HG02852 (cell line): ENCODE measurements around the gene MFSD6L.
"Not testable (repeated sequence)": the region's sequence is repeated elsewhere in the genome, so short reads cannot be mapped to it uniquely, and the experiment has no call there.

Experiments used
- ATAC-seq: cut with Tn5 transposase; IDR thresholded peaks from one replicate; pipeline ENCODE4 v1.9.1; 2021; ENCODE audit warnings: mild to moderate bottlenecking, moderate library complexity; ENCODE audit not compliant: unreplicated experiment

MFSD6L gene

DNA sequence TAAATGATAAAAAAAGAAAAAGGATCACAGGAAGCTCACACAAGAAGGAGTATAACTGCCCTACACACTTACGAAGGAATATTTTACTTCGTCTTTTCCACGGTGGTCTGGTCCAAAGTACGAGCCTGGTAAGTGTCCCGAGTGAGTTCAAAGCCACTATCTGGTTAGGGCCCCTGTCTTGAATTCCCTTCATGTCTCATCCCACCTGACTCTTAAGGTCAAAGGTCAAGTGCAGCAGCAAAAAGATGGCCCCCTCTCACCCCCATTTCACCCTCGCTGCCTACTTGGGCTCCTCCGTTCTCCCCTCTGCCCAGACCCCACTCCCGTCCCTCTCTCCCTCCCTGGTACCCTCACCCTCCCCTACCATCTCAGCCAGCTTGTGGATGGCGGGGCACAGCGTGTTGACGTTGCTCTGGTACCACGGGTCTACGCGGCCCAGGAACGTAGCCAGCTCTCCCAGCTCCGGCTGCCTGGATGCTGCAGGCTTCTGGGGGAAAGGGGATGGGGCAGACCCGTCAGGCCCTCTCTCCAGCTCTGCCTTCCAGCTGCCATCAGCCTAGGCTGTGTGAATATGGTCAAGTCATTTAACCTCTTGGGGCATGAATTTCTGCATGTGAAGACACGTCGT is 27.8 kb upstream of the MFSD6L start:
- no peak for ATAC-seq

DNA sequence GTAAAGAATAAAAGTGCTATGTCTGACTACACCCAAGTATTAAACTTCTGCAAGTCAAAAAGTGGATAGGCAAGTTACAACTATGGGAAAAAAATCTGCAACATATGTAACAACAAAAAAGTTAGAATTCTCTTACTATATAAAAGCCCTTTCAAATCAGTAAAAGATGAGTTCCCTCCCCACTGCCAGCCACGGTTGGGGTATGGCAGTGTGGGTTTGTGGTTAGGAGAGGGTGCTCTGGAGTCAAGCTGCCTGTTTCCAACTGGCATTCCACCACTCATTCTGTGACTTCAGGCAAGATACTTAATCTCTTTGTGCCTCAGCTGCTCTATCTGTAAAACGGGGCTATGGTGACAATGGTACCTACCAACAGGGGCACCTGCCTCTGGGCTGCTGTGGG is 26.6 kb upstream of the MFSD6L start:
- no peak for ATAC-seq

DNA sequence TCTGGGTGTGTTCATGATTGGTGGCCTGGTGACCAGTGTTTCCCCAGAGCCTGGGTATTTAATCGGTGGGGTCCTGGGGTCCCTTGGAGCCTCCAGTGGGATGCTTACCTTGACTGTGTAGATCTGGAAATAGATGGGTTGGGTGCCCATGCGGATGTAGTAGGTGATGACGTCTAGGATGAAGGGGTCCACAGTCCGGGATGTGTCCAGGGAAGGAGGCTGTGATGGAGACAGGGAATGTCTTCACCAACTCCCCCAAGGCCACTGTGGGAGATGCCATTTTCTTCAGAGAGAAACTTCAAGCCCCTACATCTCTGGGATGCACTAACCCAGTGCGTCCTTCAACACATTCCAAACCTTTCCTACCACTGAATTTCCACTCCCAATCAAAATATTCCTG is 24.1 kb upstream of the MFSD6L start:
- ATAC-seq, result no peak

DNA sequence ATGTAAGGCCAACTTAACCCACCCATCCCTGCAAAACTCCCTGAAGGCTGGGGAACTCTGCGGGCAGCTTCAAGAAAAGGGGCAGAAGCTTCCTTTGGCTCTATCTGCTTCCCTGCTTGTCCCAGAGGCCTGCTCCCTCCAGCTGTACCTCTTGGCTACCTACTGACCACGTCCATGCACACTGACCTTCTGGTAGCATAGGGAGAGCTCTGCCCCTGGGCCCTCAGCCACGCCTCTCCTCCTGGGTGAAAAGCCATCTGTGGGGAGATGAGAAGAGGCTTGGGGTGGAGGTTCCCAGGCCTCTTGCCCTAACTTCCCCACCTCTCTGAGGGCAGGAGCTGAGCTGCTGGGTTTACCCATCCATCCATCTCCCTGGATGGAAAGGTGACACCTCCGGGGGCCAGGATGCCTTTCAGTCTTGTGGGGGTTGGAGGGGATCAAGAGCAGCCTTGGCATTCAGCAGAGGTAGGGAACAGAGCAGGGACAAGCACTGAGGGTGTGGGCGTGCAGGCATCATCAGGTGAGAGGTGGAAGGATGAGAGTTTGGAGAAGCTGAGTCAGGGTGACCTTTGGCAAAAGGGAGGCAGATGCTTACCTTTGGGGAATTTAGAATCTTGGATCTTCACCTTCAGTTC is 23.4 kb upstream of the MFSD6L start:
- no peak for ATAC-seq

DNA sequence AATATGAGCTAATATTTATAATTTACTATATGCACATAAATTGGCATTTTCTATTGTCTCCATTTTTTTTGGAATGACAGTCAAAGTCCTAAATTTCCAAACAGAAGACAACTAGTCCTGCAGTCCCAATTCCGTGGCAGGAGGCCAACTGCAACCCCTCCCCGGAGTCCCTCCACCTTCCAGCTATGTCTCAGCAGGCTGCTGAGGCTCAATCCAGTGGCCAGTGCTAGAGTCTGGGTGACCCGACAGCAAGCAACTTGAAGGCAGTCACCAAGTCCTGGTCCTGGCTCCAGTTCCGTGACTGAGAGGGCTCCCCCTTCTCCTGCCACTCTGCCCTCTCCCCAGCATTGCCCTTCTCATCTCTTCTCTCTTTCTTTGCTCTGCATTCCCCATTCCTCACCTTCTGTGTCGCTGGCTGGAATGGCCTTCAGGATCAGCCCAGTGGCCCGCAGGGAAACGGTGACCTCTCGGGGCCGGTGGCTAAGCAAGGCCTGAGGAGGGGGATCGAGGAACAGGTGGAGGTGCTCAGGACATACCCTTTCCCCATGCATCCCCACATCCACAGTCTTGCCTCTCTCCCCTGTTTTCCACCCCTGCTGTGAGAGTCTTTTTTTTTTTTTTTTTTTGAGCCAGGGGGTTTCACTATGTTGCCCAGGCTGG is 22.4 kb upstream of the MFSD6L start:
- no peak for ATAC-seq

DNA sequence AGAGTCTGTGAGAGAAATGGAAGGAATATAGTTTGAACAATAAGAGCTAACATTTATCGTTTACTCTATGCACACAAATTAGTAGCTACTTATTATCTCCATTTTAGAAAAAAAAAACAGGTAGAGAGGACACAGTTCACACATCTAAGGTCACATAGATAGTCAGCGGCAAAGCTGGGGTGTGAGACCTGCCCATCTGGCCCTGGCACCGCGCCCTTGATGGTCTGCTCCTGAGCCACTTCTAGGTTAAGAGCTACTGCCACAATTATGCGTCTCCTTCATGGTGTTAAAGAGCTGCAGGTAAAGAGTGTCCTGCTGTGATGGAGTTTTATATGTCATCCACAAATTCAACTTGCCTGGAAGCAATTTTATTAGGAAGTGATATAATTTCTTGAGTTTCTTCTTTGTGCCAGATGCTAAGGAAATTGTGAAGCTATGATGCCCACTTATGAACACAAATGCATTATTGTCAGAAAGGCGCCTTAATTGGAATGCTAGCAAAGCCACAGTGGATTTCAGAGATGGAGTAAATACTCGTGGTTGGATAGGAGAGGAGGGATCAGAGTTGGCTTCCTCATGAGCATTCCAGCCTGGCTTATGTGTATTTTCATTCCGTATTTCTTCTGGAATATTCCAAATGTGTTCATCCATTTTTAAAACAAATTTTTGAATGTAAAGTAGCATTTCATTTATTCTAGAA is 21.3 kb upstream of the MFSD6L start:
- ATAC-seq, result no peak

DNA sequence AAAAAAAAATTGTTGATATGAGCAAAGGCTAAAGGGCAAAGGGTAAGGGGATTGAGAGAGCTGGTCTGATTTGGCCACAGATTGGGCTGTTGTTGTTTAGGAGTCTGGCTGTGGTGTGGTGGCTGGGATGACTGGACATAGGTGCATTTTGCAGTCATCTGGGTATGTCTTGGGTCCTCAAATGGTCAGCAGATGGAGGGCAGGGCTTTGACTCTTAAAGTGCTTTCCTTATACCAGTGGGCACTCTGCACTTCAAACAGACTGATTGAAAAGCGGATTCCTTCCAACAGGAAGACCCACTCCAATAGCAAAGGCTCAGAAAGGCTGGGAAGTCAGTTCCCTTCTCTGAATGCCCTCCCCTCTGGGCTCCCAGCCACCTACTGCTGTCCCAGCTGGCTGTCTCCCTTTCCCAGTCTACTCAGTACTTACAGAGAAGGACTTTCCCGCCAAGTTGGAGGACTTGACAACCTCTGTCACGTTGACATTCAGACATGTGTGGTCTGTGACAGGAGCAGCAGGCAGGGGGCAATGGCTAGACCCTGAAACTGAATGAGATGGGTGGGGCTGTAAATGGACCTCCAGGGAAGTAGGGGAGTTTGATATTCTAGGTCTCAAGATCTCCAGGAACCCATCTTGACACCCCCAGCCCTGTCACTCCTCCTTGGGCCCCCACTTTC is 19.6 kb upstream of the MFSD6L start:
- no peak for ATAC-seq

DNA sequence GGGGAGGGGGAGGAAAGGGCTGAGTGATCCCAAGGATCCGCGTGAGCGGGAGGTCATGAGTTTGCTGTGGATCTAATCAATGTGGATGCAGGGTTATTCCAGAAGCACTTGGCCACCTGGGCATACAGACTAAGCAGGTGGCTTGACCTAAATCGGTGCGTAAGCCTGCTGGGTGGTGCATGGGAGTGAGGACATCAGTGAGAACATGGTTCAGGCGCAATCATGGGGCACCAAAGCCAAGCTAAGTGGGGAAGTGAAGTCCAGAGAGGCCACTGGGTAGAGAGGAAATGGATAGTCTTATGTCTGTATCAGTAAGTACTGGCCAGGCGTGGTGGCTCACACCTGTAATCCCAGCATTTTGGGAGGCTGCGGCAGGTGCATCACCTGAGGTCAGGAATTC is 18.9 kb upstream of the MFSD6L start:
- ATAC-seq, result no peak

DNA sequence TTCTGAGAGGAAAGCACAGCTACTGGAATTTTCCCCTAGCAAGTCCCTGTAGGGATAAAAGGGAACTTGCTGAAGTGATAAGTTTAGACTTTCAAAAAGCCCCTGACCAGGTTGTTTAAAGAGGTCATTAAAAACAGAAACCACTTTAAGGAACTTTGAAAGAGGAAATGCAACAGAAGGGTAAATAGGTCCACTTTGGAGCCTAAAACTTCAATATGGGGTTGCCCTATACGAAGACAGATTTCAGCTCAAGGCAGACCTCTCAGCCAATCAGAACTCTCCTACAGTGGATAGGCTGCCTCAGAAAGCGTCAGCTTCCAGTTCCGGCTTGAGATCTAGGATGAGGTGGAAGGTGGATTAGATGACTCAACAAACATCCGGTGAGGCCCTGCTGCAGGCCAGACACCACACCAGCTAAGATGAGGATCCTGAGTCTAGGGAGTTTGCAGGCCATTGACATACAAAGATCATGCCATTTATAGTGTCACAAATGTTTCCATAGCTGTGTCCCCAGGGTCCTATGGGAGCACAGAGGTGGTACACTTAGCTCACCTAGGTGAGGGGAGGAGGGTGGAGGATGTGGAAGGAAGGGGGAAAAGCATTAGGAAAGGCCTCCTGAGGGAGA is 7.9 kb upstream of the MFSD6L start:
- ATAC-seq, result peak; percentile 87

DNA sequence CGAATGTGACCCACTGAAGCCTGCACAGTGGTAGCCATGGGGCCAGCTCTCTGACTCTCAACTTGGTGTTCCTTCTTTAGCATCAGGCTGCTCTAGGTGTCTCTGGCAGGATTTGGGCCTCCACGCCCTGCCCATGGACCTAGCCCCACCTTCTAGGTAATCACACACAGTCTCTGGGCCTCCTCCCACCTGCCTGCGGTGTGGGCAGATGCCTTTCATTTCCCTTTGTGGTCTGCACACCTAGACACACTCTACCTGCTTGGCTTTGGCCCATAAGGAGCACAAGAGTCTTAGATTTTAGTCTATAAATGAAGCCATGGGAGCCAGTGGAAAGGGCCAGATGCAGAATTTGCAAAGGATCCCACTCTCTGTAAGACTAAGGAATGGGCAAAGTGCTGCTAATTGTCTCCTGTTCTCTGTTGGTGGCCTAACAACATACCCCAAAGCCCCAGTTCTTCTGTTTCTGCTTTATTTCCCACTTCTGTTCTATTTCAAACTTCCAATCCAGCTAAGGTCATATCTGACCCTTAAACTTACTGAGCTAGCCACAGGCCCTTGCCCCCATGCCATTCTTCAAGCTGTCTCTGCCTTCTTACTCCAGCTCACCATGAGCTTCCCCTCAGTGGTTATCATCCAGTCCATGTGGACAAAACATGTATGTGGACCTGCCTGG is 7.2 kb upstream of the MFSD6L start:
- ATAC-seq, result no peak

DNA sequence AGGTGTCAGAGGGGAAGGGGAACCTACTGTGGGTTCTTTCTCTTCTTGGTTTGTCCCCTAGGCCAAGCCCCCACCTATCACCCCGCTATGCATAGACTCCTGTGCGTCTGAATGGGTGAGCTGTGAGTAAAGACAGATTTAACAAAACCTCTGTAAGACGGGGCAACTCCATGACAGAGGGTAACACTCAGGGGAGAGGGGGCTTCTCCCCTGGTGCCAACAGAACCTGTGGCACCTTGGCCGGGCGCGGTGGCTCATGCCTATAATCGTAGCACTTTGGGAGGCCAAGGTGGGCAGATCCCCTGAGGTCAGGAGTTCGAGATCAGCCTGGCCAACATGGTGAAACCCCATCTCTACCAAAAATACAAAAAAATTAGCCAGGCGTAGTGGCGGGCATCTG is 6.2 kb upstream of the MFSD6L start:
- ATAC-seq, result not testable (repeated sequence)

DNA sequence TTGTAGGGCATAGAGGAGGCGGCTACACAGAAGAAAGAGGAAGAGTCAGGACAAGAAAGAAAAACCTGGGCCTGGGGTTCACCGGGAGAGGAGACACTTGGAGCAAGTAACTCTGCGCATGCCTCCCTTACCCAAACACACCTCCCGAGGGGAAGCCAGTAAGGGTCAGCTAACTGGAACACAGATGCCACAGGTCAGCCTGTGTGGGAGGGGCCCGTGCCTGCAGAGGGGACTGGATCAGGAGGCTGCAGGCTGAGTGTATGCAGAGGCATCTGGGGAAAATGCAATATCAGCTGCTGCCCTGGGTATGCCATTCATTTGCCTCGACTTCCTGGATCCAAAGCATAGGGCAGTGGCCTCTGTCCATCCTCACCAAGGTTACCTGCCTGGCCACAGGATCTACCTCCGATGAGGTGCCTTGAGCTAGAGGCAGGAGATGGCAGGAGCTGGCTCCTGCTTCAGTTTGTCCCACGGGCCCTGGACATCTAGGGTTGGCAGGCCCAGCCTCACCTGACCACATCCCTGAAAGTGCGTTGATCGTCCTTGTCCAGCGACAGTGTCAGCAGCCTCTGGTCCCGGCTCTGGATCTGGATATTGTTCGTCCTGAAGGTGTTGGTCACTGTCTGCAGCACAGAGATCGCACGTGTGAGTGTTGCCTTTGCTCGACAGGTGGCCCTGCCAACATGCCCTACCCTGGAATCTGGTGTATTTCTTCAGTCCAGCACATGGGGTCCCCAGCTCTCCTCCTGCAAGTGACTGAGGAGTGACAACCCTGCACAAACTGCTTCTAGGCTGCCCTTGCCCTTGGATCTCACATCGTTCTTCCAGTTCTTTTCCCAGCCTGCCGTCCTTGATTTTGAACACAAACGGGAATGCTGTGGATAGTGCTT is 4.6 kb upstream of the MFSD6L start:
- no peak for ATAC-seq

DNA sequence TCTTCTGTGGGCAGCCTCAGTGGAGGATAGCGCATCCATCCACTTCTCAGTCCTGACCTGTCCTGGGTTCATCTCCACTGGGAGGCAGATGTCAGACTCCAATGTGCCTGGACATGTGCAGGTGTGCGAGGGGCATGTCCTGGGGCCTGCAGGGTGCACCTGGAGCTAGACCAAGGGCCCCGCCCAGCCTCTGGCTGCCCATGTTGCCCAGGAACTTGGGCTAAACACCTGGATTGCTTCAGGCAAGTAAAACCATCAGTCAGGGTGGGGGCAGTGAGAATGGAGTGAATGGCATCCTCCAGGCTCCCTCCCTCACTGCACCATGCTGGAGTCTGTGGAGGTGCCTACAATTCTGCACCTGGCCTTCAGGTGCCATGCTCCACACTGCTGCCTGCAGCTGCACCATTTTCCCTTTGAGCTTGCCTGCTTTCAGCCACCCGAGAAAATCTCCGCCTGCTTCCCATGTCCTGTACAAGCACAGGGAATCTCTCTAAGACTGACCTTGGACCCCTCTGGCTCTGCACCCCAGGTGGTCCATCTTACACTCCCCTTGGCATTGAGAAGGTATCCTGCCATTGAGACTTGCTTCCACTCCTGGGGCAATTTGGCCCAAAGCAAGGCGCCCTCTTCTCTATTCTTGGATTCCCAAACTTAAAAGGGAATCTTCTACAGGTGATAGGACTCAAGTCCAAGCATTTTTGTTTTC is 2.1 kb upstream of the MFSD6L start:
- ATAC-seq, result no peak

DNA sequence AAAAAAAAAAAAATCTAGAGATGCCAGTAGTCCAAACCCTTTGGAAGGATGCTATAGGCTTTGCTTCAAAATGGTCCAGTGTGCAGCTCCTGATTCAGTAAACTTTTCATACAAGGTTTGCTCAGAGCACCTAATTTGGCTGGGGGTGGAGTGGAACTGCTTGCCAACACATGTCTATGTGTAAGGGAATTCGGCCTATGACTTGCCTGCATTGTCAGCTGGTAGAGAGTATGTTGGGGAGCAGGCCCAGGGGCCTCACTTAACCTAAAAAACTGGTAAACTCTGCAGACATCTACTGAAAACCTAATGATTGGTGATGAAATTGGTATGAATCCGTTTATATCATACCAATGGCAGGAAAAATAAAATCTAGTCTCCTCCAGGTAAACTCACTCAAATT is 1.5 kb upstream of the MFSD6L start:
- ATAC-seq, result no peak

DNA sequence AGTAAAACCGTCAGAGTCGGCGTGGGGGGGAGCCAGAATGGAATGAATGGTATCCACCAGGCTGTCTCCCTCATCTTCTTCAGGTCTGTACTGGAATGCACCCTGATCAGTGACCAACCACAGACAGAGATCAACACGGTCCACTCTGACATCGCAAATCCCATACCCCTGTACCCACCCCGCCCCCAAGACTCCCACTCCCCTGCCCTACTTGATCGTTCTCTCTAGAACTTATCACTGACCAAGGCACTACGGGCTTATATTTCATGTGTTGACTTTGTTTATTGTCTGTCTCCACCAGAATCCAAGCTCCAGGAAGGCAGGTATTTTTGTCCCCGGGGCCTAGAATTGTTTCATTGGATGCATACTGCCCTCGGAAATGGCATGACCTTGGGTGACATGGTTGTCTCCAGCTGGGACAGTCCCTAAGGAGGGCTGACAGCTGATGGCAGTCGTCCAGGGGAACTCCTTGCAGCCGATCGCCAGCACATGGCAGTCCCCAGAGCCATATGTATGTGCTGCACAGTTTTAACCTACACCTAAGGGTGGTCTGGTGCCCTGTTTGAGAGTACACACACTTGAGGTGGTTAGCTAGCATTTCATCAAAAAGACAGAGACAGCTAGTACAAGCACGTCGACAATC is 526 bp upstream of the MFSD6L start:
- no peak for ATAC-seq

DNA sequence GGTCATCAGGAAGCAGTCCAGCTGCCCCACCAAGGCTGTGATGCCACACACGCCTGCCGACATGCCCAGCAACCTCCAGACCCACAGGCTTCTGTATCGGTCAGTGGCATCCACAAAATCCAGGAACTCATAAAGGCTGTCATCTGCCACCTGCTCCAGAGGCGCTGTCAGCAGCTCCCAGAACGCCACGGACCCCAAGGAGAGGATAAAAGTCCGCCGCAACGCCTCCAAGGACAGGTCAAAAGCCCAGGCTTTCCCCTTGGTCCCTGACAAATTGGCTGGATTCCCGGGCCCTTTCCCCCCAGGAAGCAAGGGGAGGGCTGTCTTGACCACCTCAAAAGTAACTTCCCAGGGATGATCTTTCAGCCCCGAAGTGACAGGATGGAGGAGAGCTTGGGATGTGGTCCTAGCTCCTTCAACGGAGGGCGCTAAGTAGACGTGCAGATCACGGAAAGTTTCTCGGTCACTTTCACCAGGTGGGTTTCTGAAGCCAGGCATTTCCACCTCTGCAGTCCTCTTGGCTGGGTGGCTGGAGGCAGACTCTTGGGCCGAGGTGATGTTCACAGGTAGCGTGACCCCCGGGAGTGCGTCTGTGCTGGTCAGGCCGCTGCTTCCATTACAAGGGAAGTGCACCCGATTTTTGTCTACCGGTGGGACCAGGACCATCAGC is 854 bp downstream of the MFSD6L start:
- no peak for ATAC-seq

DNA sequence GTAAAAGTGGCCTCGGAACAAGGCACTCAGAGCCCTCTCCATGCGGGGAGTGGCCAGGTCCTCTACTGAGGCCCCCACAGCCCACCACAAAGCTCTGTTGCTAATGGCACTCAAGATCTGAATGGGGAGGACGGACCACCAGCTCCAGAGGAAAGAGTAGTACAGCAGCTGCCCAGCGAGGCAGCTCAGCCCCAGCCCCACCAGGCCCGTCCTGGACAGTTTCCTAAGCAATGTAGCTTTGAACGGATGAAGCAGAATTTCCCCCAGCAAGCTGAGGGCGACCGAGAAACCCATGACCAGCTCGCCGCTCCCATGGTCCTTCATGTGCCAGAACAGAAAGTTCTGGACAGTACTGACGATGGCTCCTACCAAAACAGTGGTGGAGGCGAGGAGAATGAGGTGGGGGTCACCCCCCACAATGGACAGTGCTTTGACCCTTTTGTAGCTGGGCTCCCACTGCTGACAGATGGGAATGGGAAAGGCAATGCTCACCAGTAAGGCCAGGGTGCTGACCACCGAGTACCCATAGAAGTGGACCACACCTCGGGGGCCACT is 1.5 kb downstream of the MFSD6L start:
- ATAC-seq, result no peak
